ENCODE results near the gene GPR78.

The GPR78 gene

DNA sequence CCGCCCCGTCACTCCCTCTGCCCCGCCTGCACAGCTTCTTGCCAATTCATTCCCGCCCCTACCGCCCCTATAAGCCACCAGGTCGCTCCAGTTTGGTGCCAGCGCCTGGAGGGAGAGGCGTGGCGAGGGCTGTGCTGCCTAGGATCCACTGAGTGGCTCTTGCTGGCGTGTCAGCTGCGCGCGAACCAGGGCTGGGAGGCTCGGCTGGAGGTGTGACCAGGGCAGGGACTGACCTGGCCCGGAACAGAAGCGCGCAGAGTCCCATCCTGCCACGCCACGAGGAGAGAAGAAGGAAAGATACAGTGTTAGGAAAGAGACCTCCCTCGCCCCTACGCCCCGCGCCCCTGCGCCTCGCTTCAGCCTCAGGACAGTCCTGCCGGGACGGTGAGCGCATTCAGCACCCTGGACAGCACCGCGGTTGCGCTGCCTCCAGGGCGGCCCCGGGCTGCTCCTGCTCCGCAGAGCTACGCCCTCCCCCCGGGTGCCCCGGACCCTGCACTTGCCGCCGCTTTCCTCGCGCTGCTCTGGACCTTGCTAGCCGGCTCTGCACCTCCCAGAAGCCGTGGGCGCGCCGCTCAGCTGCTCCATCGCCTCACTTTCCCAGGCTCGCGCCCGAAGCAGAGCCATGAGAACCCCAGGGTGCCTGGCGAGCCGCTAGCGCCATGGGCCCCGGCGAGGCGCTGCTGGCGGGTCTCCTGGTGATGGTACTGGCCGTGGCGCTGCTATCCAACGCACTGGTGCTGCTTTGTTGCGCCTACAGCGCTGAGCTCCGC lies at the start of gene GPR78:
GPR78 (plus strand) TSS at position 72 of the 773 bp plus-strand sequence; CDS start at position 663, 591 bp downstream.
- DNase-seq, result peak; percentile 80

- no peak for DNase-seq
Observed at GRCh38 chr4:8532245-8532781, 47.9 kb upstream of the GPR78 start.

DNA sequence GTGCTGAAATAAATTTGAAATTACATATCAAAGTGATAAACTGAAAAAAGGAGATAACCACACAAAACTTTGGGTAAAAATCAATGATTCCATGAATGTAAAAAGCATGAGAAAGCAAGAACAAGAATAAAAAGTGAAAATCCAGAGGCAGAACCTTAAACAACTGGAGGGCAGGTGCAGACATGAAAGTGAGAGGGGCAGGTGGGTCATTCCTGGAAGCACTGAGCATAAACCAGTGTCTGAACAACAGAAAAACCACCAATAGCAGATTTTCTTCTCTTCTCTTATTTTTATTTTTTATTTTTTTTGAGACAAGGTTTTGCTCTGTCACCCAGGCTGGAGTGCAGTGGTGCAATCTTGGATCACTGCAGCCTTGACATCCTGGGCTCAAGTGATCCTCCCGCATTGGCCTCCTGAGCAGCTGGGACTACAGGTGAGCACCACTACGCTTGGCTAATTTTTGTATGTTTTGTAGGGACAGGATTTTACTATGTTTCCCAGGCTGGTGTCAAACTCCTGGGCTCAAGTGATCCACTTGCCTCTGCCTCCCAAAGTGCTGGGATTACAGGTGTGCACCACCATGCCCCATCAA lies 46.8 kb upstream of the GPR78 start:
- no peak for DNase-seq

DNA sequence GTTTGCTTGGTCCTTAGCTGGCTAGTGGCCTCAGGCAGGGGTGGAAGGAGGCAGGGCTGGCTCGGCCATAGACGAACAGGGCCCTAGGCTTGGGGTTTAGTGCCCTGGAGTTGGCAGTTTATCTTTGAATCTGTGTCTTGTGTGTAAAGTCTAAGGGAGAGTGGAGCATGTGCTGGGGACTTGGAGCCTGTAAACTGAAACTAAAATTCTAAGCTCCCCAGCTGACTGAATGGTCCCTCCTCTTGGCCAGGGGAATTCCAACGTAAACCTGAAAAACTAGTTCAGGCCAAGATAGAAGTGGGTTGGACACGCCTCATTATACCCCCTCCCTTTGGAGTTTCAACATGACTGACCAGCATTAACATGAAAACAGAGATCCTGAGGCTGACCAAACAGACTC lies 46.1 kb upstream of the GPR78 start:
- DNase-seq, result no peak

- DNase-seq, result no peak
Observed at GRCh38 chr4:8534611-8535010, 45.6 kb upstream of the GPR78 start.

- DNase-seq, result no peak
Observed at GRCh38 chr4:8536467-8536866, 43.7 kb upstream of the GPR78 start.

- DNase-seq, result no peak
Observed at GRCh38 chr4:8537041-8537461, 43.1 kb upstream of the GPR78 start.

- DNase-seq, result no peak
Observed at GRCh38 chr4:8538076-8538702, 42.0 kb upstream of the GPR78 start.

DNA sequence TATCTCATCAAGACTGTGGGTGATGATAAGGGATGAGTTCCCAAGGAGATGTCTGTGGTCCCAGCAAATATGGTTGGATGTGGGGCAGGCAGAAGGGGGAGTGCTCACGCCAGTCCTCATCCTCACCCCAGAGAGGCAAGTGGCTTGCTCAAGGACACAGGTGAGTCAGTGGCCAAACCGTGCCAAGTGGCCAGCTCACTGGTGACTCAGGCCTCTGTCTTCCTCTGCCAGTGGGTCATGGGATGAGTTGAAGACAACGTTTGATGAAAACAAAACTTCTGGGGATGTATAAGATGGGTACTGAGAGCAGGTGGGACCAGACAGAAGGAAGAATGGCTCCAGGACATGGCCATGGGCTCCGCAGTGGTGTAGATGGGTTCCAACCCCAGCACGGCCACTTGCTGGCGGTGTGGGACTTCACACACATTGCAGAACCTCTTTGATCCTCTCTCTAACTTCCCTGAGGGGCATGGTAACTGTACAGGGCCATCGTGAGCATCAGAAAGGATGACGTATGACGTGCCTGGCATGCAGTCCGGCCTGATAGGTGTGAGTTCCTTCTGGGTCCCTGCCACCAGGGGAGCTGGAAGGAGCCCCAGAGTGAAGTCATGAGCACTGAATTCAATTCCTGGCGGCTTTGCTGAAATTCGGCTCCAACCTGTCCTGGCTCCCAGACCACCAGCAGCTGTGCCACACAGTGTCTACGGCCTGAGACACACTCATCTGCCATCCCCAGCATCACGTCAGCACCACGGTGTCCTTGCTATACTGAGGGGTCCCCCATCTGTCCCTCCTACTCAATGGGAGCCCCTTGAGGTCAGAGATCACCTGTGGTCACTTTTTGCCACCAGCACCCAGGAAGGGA lies 41.3 kb upstream of the GPR78 start:
- DNase-seq, result no peak

DNA sequence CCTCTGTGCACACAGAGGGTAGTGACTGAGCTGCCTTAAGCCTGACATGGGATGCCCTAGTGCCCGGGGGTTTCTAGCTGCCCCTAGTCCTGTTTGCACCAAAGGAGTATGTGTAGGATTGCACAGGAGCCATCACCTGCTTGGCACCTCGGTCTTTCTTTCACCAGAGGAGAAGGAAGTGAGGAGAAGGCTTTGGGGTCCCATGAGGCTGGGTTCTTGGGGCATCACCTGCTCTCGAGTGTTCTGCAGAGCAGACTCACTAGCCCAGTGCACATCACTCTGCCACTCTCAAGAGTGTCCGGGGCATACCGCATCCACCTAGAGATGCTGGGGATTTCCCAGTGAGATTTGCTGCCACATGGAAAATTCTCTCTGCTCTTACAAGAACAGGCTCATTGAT lies 40.5 kb upstream of the GPR78 start:
- no peak for DNase-seq

- DNase-seq, result no peak
Observed at GRCh38 chr4:8540072-8540471, 40.1 kb upstream of the GPR78 start.

- DNase-seq, result no peak
Observed at GRCh38 chr4:8540586-8540985, 39.6 kb upstream of the GPR78 start.

GRCh38 chr4:8540991-8541390 lies 39.2 kb upstream of the GPR78 start:
- DNase-seq, result no peak

GRCh38 chr4:8541981-8542715 lies 38.0 kb upstream of the GPR78 start:
- no peak for DNase-seq

- DNase-seq, result no peak
Observed at GRCh38 chr4:8542776-8543525, 37.2 kb upstream of the GPR78 start.

DNA sequence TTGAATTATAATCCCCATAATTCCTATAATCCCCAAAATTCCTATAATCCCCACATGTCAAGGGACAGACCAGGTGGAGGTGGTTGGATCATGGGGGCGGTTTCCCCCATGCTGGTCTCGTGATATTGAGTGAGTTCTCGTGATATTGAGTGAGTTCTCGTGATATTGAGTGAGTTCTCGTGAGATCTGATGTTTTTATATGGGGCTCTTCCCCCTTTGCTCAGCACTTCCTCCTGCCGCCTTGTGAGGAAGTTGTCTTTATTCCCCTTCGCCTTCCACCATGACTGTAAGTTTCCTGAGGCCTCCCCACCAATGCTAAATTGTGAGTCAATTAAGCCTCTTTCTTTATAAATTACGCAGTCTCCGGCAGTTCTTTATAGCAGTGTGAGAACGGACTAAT lies 36.6 kb upstream of the GPR78 start:
- no peak for DNase-seq

DNA sequence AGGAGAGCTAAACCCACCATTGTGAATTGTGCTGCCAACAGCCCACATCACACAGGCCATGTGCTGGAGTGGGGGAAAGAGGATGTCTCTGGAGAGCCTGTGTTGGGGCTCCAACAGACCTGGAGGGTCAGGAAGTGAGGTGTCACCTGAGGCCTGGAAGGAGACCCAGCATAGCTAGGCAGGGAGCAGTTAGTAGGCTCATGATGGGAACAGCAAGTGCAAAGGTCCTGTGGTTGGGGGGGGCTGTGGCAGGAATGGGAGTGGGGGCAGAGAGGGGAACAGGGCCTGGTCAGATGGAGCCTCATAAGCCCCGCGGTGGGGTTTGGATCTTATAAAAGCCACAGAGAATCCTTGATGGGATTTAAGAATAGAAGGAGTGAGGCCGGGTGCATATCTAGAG lies 35.9 kb upstream of the GPR78 start:
- DNase-seq, result no peak

GRCh38 chr4:8544741-8545438 lies 35.3 kb upstream of the GPR78 start:
- no peak for DNase-seq

DNA sequence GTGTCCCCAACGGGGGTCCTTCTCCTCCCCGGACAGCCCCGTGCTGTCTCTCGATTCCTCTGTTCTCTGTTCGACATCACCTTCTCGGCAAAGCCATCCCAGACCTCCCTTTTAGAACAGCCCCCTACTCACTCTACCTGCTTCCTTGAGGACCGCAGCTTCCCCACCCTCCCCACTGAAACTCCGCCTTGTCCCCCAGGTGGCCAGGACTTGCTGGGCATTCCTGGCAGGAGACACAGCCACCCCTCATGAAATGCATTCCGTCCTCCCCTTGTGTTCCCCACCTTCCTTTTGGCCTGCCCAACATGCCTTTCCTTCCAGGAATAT lies 34.8 kb upstream of the GPR78 start:
- no peak for DNase-seq

DNA sequence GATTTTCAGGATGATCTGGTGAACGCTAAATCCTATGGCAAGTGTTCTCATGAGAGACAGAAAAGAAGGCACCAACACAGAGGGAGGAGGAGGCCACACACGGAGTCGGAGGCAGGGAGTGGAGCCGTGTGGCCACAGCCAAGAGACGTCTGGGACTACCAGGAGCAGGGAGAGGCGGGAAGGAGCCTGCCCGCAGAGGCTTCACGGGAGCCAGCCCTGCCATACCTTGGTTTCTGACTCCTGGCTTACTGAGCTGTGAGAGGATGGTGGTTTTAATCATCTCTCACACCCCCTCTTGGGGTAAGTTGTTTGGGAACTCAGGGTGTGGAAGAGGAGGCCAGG lies 33.5 kb upstream of the GPR78 start:
- DNase-seq, result no peak

All from activated CD8-positive, alpha-beta memory T cell treated with anti-CD3 and anti-CD28 coated beads, Interleukin-2, amount 50 U/mL, for 48 hours (primary cell).